ENCODE data around the gene ARMH2.

- no peak for TF ChIP-seq POLR2AphosphoS5 (IDR thresholded peaks at IDR 0.05; ENCODE audit: low read depth)
- TF ChIP-seq STAT1 (IDR thresholded peaks at IDR 0.05; ENCODE audit: unreplicated experiment): no peak
- TF ChIP-seq, protein P1, sequence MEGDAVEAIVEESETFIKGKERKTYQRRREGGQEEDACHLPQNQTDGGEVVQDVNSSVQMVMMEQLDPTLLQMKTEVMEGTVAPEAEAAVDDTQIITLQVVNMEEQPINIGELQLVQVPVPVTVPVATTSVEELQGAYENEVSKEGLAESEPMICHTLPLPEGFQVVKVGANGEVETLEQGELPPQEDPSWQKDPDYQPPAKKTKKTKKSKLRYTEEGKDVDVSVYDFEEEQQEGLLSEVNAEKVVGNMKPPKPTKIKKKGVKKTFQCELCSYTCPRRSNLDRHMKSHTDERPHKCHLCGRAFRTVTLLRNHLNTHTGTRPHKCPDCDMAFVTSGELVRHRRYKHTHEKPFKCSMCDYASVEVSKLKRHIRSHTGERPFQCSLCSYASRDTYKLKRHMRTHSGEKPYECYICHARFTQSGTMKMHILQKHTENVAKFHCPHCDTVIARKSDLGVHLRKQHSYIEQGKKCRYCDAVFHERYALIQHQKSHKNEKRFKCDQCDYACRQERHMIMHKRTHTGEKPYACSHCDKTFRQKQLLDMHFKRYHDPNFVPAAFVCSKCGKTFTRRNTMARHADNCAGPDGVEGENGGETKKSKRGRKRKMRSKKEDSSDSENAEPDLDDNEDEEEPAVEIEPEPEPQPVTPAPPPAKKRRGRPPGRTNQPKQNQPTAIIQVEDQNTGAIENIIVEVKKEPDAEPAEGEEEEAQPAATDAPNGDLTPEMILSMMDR (conservative IDR thresholded peaks at IDR 0.05; ENCODE audit: low read depth in 2 of 2): no peak
- TF ChIP-seq EZH2phosphoT487 (IDR thresholded peaks at IDR 0.05; ENCODE audit: unreplicated experiment): no peak
Observed at GRCh38 chr6:24836109-24836508, 37.4 kb upstream of the ARMH2 start.

Data from GM23338 (cell line).